A673 (cell line): ENCODE measurements around the gene SRGAP1. TPM values are rescaled to one million over a fixed set of nuclear protein-coding genes. Genes with fewer than 3 reads are reported as not detected.

ENCODE experiments used
- BruUV-seq: library from RNA; stranded (reverse); fragments of 400-500 nt; replicated peaks from 2 replicates; lab custom pipeline; 2021; lab: Mats Ljungman, UMichigan
- CTCF ChIA-PET: fragments of 300-600 bp; sonication (Branson Sonifier 250); formaldehyde crosslinking; loops from one replicate; lab custom pipeline; 2022; ENCODE audit warnings: antibody characterized with exemption; lab: Charles Lee
- POLR2A ChIA-PET: fragments of 300-600 bp; sonication (Branson Sonifier 250); formaldehyde crosslinking; loops from one replicate; lab custom pipeline; 2022; ENCODE audit warnings: antibody characterized with exemption; ENCODE audit not compliant: low non-redundant PET; lab: Charles Lee
- DNase-seq: peaks from one replicate; pipeline ENCODE4 v3.0.0-alpha.2; 2015; ENCODE audit warnings: low spot score
- H3K27ac ChIP-seq: fragments of 200-600 bp; sonication (generic); 2 replicates; pipeline ENCODE4 v1.5.1; 2016; ENCODE audit warnings: mixed run types, low read depth, mild to moderate bottlenecking, mixed read lengths, antibody characterized with exemption, low read length; ENCODE audit not compliant: poor library complexity, severe bottlenecking
- H3K27me3 ChIP-seq: fragments of 200-600 bp; sonication (generic); replicated peaks from 2 replicates; pipeline ENCODE4 v1.6.1; 2017; ENCODE audit warnings: mixed run types, low read depth, mild to moderate bottlenecking, mixed read lengths, antibody characterized with exemption, low read length; ENCODE audit not compliant: insufficient read depth, poor library complexity
- H3K36me3 ChIP-seq: fragments of 200-600 bp; sonication (generic); 2 replicates; pipeline ENCODE4 v1.6.1; 2016; ENCODE audit warnings: mixed run types, mild to moderate bottlenecking, mixed read lengths, antibody characterized with exemption, low read length; ENCODE audit not compliant: insufficient read depth, poor library complexity, severe bottlenecking
- H3K4me1 ChIP-seq: fragments of 200-600 bp; sonication (generic); 2 replicates; pipeline ENCODE4 v1.6.1; 2017; ENCODE audit warnings: mixed run types, mild to moderate bottlenecking, mixed read lengths, antibody characterized with exemption, low read length; ENCODE audit not compliant: insufficient read depth, poor library complexity, severe bottlenecking
- H3K4me3 ChIP-seq: fragments of 200-600 bp; sonication (generic); 2 replicates; pipeline ENCODE4 v1.5.1; 2016; ENCODE audit warnings: low read depth, mixed run types, mild to moderate bottlenecking, mixed read lengths, low read length; ENCODE audit not compliant: poor library complexity, severe bottlenecking
- H3K9me3 ChIP-seq: fragments of 200-600 bp; sonication (generic); 2 replicates; pipeline ENCODE4 v1.6.1; 2016; ENCODE audit warnings: mixed run types, low read depth, mild to moderate bottlenecking, mixed read lengths, antibody characterized with exemption, low read length; ENCODE audit not compliant: poor library complexity, severe bottlenecking
- EZH2 ChIP-seq: fragments of 200-600 bp; sonication (generic); IDR thresholded peaks from 2 replicates; pipeline ENCODE4 v1.6.1; 2017; ENCODE audit warnings: borderline replicate concordance, low read depth, mild to moderate bottlenecking, mixed read lengths, antibody characterized with exemption, low read length; ENCODE audit not compliant: poor library complexity, severe bottlenecking
- intact Hi-C: fragments of 100-400 bp; cut with micrococcal nuclease; formaldehyde crosslinking; loops from one replicate; pipeline ENCODE4 v1.10.0; 2022; ENCODE audit not compliant: unreplicated experiment
- total RNA-seq: library from RNA; stranded (reverse); gene quantifications from 2 replicates; pipeline ENCODE4 v1.2.3, GENCODE V29; 2021
- TF ChIP-seq, protein P1 (sequence below): fragments of 300-800, 200-600 bp; sonication (generic); conservative IDR thresholded peaks from 2 replicates; pipeline ENCODE4 v1.5.1; 2017; ENCODE audit warnings: low read depth, mild to moderate bottlenecking, antibody characterized with exemption, low read length, moderate library complexity, mixed read lengths

SRGAP1 gene
- total RNA-seq, 1 experiment from 2014 or later, result 9.7 TPM

DNA sequence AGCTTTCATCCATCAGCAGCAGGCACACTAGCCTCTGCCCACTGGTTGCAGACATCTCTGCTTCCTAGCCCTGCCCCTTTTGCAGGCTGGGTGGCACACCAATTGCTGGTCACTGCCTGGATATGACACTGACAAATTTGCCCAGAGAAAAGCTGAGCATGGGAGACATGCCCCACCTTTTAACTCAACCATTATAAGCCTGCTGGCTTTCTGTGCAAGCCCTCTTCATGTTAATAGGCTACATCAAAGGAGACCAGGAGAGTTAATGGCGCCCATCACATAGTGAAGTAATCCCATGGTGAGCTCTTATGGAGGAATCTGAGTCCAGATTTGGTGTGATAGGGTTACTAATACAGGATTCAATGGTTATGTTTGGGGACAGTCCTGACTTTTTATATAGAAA is 238.4 kb downstream of the SRGAP1 start:
- peaks cover 44% of the 10 kb centered on the region for H3K4me1 ChIP-seq
- H3K27me3 ChIP-seq, result no peaks in the 10 kb centered on the region
- H3K36me3 ChIP-seq, result no peaks in the 10 kb centered on the region
- intact Hi-C loops, result loop anchor here (5.0 kb wide), 2 partner anchors 41 to 241 kb away; partner anchors contain the start of gene SRGAP1
- peak overlapping the region; percentile 13 for H3K4me3 ChIP-seq
- H3K9me3 ChIP-seq, result no peaks in the 10 kb centered on the region
- TF ChIP-seq, protein P1, sequence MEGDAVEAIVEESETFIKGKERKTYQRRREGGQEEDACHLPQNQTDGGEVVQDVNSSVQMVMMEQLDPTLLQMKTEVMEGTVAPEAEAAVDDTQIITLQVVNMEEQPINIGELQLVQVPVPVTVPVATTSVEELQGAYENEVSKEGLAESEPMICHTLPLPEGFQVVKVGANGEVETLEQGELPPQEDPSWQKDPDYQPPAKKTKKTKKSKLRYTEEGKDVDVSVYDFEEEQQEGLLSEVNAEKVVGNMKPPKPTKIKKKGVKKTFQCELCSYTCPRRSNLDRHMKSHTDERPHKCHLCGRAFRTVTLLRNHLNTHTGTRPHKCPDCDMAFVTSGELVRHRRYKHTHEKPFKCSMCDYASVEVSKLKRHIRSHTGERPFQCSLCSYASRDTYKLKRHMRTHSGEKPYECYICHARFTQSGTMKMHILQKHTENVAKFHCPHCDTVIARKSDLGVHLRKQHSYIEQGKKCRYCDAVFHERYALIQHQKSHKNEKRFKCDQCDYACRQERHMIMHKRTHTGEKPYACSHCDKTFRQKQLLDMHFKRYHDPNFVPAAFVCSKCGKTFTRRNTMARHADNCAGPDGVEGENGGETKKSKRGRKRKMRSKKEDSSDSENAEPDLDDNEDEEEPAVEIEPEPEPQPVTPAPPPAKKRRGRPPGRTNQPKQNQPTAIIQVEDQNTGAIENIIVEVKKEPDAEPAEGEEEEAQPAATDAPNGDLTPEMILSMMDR, result no peak
- TF ChIP-seq EZH2, result no peak
- DNase-seq, result no peak
- POLR2A ChIA-PET, result no interaction called here
- CTCF ChIA-PET, result no interaction called here
- H3K27ac ChIP-seq, result peak overlapping the region; percentile 64
- no TSS peak for BruUV-seq

GRCh38 chr12:64083285-64084210 is 239.0 kb downstream of the SRGAP1 start:
- TF ChIP-seq, protein P1, result no peak
- TF ChIP-seq EZH2, result no peak
- H3K27ac ChIP-seq, result peak overlapping the region; percentile 64

DNA sequence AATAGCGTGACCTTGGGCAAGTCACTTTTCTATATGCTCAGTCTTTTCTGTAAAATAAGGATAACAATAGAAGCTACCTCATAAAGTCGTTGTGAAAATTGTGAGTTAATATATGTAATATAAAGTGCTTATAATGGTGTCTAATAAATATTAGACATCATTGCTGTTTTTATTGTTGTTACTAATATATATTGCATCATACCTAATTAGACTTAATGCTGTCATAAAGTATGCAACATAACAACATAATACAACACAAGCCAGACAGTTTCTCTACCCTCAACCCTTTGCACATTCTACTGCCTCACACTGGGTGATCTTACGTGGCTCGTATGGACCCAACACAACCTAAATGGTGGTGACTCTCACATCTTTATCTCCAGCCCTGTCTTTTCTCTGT is 240.7 kb downstream of the SRGAP1 start:
- H3K9me3 ChIP-seq, result no peaks in the 10 kb centered on the region
- CTCF ChIA-PET, result no interaction called here
- BruUV-seq, result no TSS peak
- H3K27ac ChIP-seq, result no peak overlapping the region
- DNase-seq, result no peak
- no peaks in the 10 kb centered on the region for H3K27me3 ChIP-seq
- intact Hi-C loops, result no loop called here
- no peak overlapping the region for H3K4me3 ChIP-seq
- POLR2A ChIA-PET, result interaction anchor here (0.6 kb wide), 1 partner anchor 12 kb away, joined by 3 read pairs; no protein-coding TSS in a partner anchor
- H3K4me1 ChIP-seq, result peaks cover 66% of the 10 kb centered on the region
- H3K36me3 ChIP-seq, result no peaks in the 10 kb centered on the region
- TF ChIP-seq EZH2, result no peak
- TF ChIP-seq, protein P1, result no peak

More at GRCh38 chr12:64083285-64084210, 239.0 kb downstream of the SRGAP1 start:
- ChIA-PET CTCF (no interaction called here), POLR2A (interaction anchor here (0.6 kb wide), 1 partner anchor 184 kb away, joined by 3 read pairs; no protein-coding TSS in a partner anchor)
- no TSS peak for BruUV-seq
- Histone ChIP-seq H3K4me3 (peak overlapping the region; percentile 13), H3K4me1 (peaks cover 50% of the 10 kb centered on the region), H3K27me3 (no peaks in the 10 kb centered on the region), H3K36me3 (no peaks in the 10 kb centered on the region), H3K9me3 (no peaks in the 10 kb centered on the region)
- intact Hi-C loops, result loop anchor here (5.0 kb wide), 2 partner anchors 41 to 241 kb away; partner anchors contain the start of gene SRGAP1
- DNase-seq, result peak; percentile 94
